Adrenal gland (tissue), 5 donors: Measurements from ENCODE around the gene ZNF32.

Experiments
- CTCF ChIP-seq, 6 experiments: fragments of 450-650 bp in 4 of 6; fragments of 200-600 bp in 2 of 6; sonication (generic) in 1 of 6; IDR thresholded peaks; 1 replicate in 5 of 6; 2 replicates in 1 of 6; pipeline versions ENCODE4 v1.5.1 to v1.8.0; 2016 to 2021; ENCODE audit warnings: antibody characterized with exemption in 6 of 6, mild to moderate bottlenecking in 2 of 6, moderate library complexity in 1 of 6
- POLR2A ChIP-seq, 2 donors: fragments of 450-650 bp; IDR thresholded peaks; one replicate each; pipeline ENCODE4 v1.6.1; 2017; ENCODE audit warnings: antibody characterized with exemption in 2 of 2, mild to moderate bottlenecking in 2 of 2, moderate library complexity in 1 of 2
- donor health status: DM: no; HTN: no; CAD: no.

GRCh38 chr10:43689955-43690771 is 41.5 kb upstream of the ZNF32 start:
- TF ChIP-seq CTCF (IDR thresholded peaks at IDR 0.05) (peak; percentile 60 to 93 (median 80)), POLR2A (IDR thresholded peaks at IDR 0.05) (no peak)
